ENCODE measurements around the gene GCH1.

GCH1 gene

GRCh38 chr14:54867011-54867410 is 35.6 kb downstream of the GCH1 start:
- DNase-seq: no peak
- H3K27ac ChIP-seq (ENCODE audit: low read length): no peak overlapping the region
- H3K9me2 ChIP-seq (replicated peaks; ENCODE audit: insufficient read depth, low read length): no peaks in the 10 kb centered on the region
- H2AFZ ChIP-seq (ENCODE audit: low read length): no peak overlapping the region
- H3K4me1 ChIP-seq (ENCODE audit: low read length): no peaks in the 10 kb centered on the region
- H3K36me3 ChIP-seq (replicated peaks; ENCODE audit: insufficient read depth, low read length): no peaks in the 10 kb centered on the region
- no peak overlapping the region for H3K9ac ChIP-seq (ENCODE audit: low read length)
- no peaks in the 10 kb centered on the region for H4K20me1 ChIP-seq (ENCODE audit: insufficient read depth, low read length)
- no peak overlapping the region for H3K4me3 ChIP-seq (ENCODE audit: low read length)
- TF ChIP-seq EZH2phosphoT487 (IDR thresholded peaks at IDR 0.05; ENCODE audit: low read length) (no peak), CTCF (IDR thresholded peaks at IDR 0.05; ENCODE audit: low read length) (no peak), EZH2 (optimal IDR thresholded peaks at IDR 0.05; ENCODE audit: low read depth, low read length) (no peak)
- H3K27me3 ChIP-seq (replicated peaks; ENCODE audit: insufficient read depth, low read length): no peaks in the 10 kb centered on the region
- no peaks in the 10 kb centered on the region for H3K79me2 ChIP-seq (ENCODE audit: low read length)
- H3K4me2 ChIP-seq (ENCODE audit: low read depth, low read length): no peak overlapping the region
- no peaks in the 10 kb centered on the region for H3K9me3 ChIP-seq (replicated peaks; ENCODE audit: insufficient read depth, low read length)
- no peaks in the 10 kb centered on the region for H3F3A ChIP-seq (ENCODE audit: insufficient read depth, low read length)

- Histone ChIP-seq H3K4me2 (ENCODE audit: low read depth, low read length) (no peak overlapping the region), H4K20me1 (ENCODE audit: insufficient read depth, low read length) (no peaks in the 10 kb centered on the region), H3K27ac (ENCODE audit: low read length) (no peak overlapping the region), H3K4me3 (ENCODE audit: low read length) (no peak overlapping the region), H3F3A (ENCODE audit: insufficient read depth, low read length) (no peaks in the 10 kb centered on the region), H3K9me3 (replicated peaks; ENCODE audit: insufficient read depth, low read length) (no peaks in the 10 kb centered on the region), H3K27me3 (replicated peaks; ENCODE audit: insufficient read depth, low read length) (no peaks in the 10 kb centered on the region), H3K4me1 (ENCODE audit: low read length) (no peaks in the 10 kb centered on the region), H3K9me2 (replicated peaks; ENCODE audit: insufficient read depth, low read length) (no peaks in the 10 kb centered on the region), H3K79me2 (ENCODE audit: low read length) (no peaks in the 10 kb centered on the region), H3K36me3 (replicated peaks; ENCODE audit: insufficient read depth, low read length) (no peaks in the 10 kb centered on the region), H2AFZ (ENCODE audit: low read length) (no peak overlapping the region), H3K9ac (ENCODE audit: low read length) (no peak overlapping the region)
- no peak for DNase-seq
- TF ChIP-seq CTCF (IDR thresholded peaks at IDR 0.05; ENCODE audit: low read length) (no peak), EZH2 (optimal IDR thresholded peaks at IDR 0.05; ENCODE audit: low read depth, low read length) (no peak), EZH2phosphoT487 (IDR thresholded peaks at IDR 0.05; ENCODE audit: low read length) (no peak)
Observed at GRCh38 chr14:54866588-54866987, 36.0 kb downstream of the GCH1 start.

- no peak for TF ChIP-seq EZH2phosphoT487 (IDR thresholded peaks at IDR 0.05; ENCODE audit: low read length)
- no peak for TF ChIP-seq EZH2 (optimal IDR thresholded peaks at IDR 0.05; ENCODE audit: low read depth, low read length)
- no peak for TF ChIP-seq CTCF (IDR thresholded peaks at IDR 0.05; ENCODE audit: low read length)
- no peaks in the 10 kb centered on the region for H3K79me2 ChIP-seq (ENCODE audit: low read length)
Observed at GRCh38 chr14:54864526-54864925, 38.1 kb downstream of the GCH1 start.

More at GRCh38 chr14:54864526-54864925, 38.1 kb downstream of the GCH1 start:
- H3K4me2 ChIP-seq (ENCODE audit: low read depth, low read length): no peak overlapping the region
- no peaks in the 10 kb centered on the region for H3K9me2 ChIP-seq (replicated peaks; ENCODE audit: insufficient read depth, low read length)
- no peak for DNase-seq
- no peak overlapping the region for H3K9ac ChIP-seq (ENCODE audit: low read length)
- no peaks in the 10 kb centered on the region for H3K4me1 ChIP-seq (ENCODE audit: low read length)
- H3K9me3 ChIP-seq (replicated peaks; ENCODE audit: insufficient read depth, low read length): no peaks in the 10 kb centered on the region
- H3K27ac ChIP-seq (ENCODE audit: low read length): no peak overlapping the region
- H3K4me3 ChIP-seq (ENCODE audit: low read length): no peak overlapping the region
- no peak overlapping the region for H2AFZ ChIP-seq (ENCODE audit: low read length)
- no peaks in the 10 kb centered on the region for H3K27me3 ChIP-seq (replicated peaks; ENCODE audit: insufficient read depth, low read length)
- no peaks in the 10 kb centered on the region for H4K20me1 ChIP-seq (ENCODE audit: insufficient read depth, low read length)
- no peaks in the 10 kb centered on the region for H3F3A ChIP-seq (ENCODE audit: insufficient read depth, low read length)
- H3K36me3 ChIP-seq (replicated peaks; ENCODE audit: insufficient read depth, low read length): no peaks in the 10 kb centered on the region

All from MM.1S (cell line).